WTC11 (cell line): ENCODE data around the gene CPNE5.
A peak's percentile ranks its signal among the peaks of the same experiment; 100 is the strongest.

Experiments
- CTCF ChIP-seq: fragments of 200-600 bp; IDR thresholded peaks from 2 replicates; pipeline ENCODE4 v1.8.0; 2022; ENCODE audit warnings: antibody characterized with exemption
- E2F5 ChIP-seq: sonication (generic); formaldehyde crosslinking; IDR thresholded peaks from 2 replicates; pipeline ENCODE4 v1.8.1; 2022; ENCODE audit warnings: mild to moderate bottlenecking, moderate library complexity, missing genetic modification reagents
- FOXK1 ChIP-seq: sonication (generic); formaldehyde crosslinking; IDR thresholded peaks from 2 replicates; pipeline ENCODE4 v1.8.0; 2022; ENCODE audit warnings: mild to moderate bottlenecking, moderate library complexity, missing genetic modification reagents
- MAX ChIP-seq: sonication (generic); formaldehyde crosslinking; IDR thresholded peaks from 2 replicates; pipeline ENCODE4 v1.8.0; 2022; ENCODE audit warnings: mild to moderate bottlenecking, missing genetic modification reagents
- NR2C2 ChIP-seq: sonication (generic); formaldehyde crosslinking; IDR thresholded peaks from 2 replicates; pipeline ENCODE4 v1.8.0; 2022; ENCODE audit warnings: mild to moderate bottlenecking, missing genetic modification reagents
- TCF7 ChIP-seq: sonication (generic); formaldehyde crosslinking; IDR thresholded peaks from 2 replicates; pipeline ENCODE4 v1.8.0; 2022; ENCODE audit warnings: mild to moderate bottlenecking, low read depth, missing genetic modification reagents, moderate library complexity
- USF2 ChIP-seq: sonication (generic); formaldehyde crosslinking; IDR thresholded peaks from 2 replicates; pipeline ENCODE4 v1.8.1; 2023; ENCODE audit warnings: mild to moderate bottlenecking, missing genetic modification reagents, moderate library complexity

GRCh38 chr6:36885461-36886401 is 46.5 kb upstream of the CPNE5 start, which contains the start of gene C6orf89:
- TF ChIP-seq NR2C2 = peak; percentile 93
- TF ChIP-seq TCF7 (CRISPR knock-in tag) = no peak
- TF ChIP-seq CTCF = peak; percentile 64
- TF ChIP-seq MAX (CRISPR knock-in tag) = peak; percentile 82
- peak; percentile 96 for TF ChIP-seq FOXK1 (CRISPR knock-in tag)
- no peak for TF ChIP-seq USF2 (CRISPR knock-in tag)
- 0 out of 2 replicates have a peak, but pooled peaks have one; percentile 38 for TF ChIP-seq E2F5 (CRISPR knock-in tag)
